Heart right ventricle (tissue), 16 donors: ENCODE results near the gene CORIN. TPM values are rescaled to one million over a fixed set of nuclear protein-coding genes. Genes with fewer than 3 reads are reported as not detected.

Experiments
- ATAC-seq, 8 donors: fragments of 200-7000 bp; cut with Tn5 transposase; one replicate each; pipeline ENCODE4 v1.9.1; 2020; ENCODE audit warnings: mild to moderate bottlenecking in 8 of 8, moderate library complexity in 8 of 8, moderate number of reproducible peaks in 1 of 8
- DNase-seq, 2 donors: peaks; one replicate each; pipeline ENCODE4 v3.0.0-alpha.2; 2020
- H3K27ac ChIP-seq, 10 donors: fragments of 200-600 bp; sonication (generic) in 2 of 10; one replicate each; pipeline versions ENCODE4 v1.5.0 to v1.8.0; 2020 to 2022; ENCODE audit warnings: mild to moderate bottlenecking in 3 of 10
- H3K27me3 ChIP-seq, 7 donors: fragments of 200-600 bp; one replicate each; pipeline ENCODE4 v1.8.0; 2021 to 2022; ENCODE audit warnings: mild to moderate bottlenecking in 2 of 7
- H3K36me3 ChIP-seq, 9 donors: fragments of 200-600 bp; sonication (generic) in 1 of 9; one replicate each; pipeline versions ENCODE4 v1.5.0 to v1.8.0; 2020 to 2022; ENCODE audit warnings: mild to moderate bottlenecking in 2 of 9
- H3K4me1 ChIP-seq, 9 donors: fragments of 200-600 bp; sonication (generic) in 1 of 9; one replicate each; pipeline versions ENCODE4 v1.5.0 to v1.8.0; 2020 to 2022; ENCODE audit warnings: mild to moderate bottlenecking in 4 of 9
- H3K4me3 ChIP-seq, 10 donors: fragments of 200-600 bp; sonication (generic) in 2 of 10; one replicate each; pipeline versions ENCODE4 v1.5.0 to v1.8.0; 2020 to 2022; ENCODE audit warnings: mild to moderate bottlenecking in 7 of 10, moderate library complexity in 2 of 10
- H3K9me3 ChIP-seq, 11 donors: fragments of 200-600 bp in 10 of 11; sonication (generic) in 2 of 11; one replicate each; pipeline versions ENCODE4 v1.5.0 to v1.8.0; 2013 to 2022; ENCODE audit warnings: mild to moderate bottlenecking in 2 of 11, control low read depth in 1 of 11, moderate library complexity in 1 of 11
- WGBS, 2 donors: extraction: QIAGEN DNeasy Blood & Tissue Kit; methylation state at CpG; one replicate each; pipeline ENCODE4 v1.1.7; 2013; ENCODE audit warnings: inconsistent platforms in 1 of 2; 5-methylcytosine and 5-hydroxymethylcytosine counted together
- intact Hi-C, 10 donors: fragments of 100-400 bp; cut with DNase I; formaldehyde crosslinking; loops; one replicate each; pipeline versions ENCODE4 v1.11.1 to v1.14.2; 2022
- long read RNA-seq, 3 donors: library from polyadenylated mRNA; unstranded; transcript quantifications; one replicate each; pipeline ENCODE4 v2.0.0, GENCODE V29; 2020 to 2021
- polyA plus RNA-seq, 2 donors: library from polyadenylated mRNA; stranded (reverse); fragments of 200-250 nt; gene quantifications; one replicate each; pipeline ENCODE4 v1.2.3, GENCODE V29; 2013
- total RNA-seq, 10 donors: library from RNA; stranded (reverse); fragmentation: NEBNext Ultra II Directional in 3 of 10; extraction: Animal tissue kit (Norgen Biotek cat#: 25700) in 3 of 10; gene quantifications; one replicate each; pipeline versions ENCODE4 v1.2.1 to v1.2.4, GENCODE V29; 2021 to 2023
- TF ChIP-seq, protein P1 (sequence below), 9 donors: fragments of 200-600 bp; sonication (generic) in 2 of 9; IDR thresholded peaks; one replicate each; pipeline versions ENCODE4 v1.5.0 to v1.8.0; 2021 to 2022; ENCODE audit warnings: antibody characterized with exemption in 9 of 9, mild to moderate bottlenecking in 5 of 9, moderate library complexity in 1 of 9
- donor health status: Arrhythmogenic right ventricular cardiomyopathy.
- donor health status: ischemic (EF 13 %, LVEDD 7.1; RV severe dilation, severe dysfunction).
- donor health status: healthy with polysubstance abuse.
- donor health status: DM: no; HTN: yes; CAD: no.
- donor health status: DM: no; HTN: no; CAD: no.
- donor health status: ischemic (EF 25% LVEDD 6.9; RV normal size, moderate dysfunction).
- donor health status: ischemic (EF 25% LVEDD 5.7; RV mildly dilated, moderate dysfunction).
- donor health status: healthy.
- donor health status: DM: yes; HTN: yes; CAD: no.
- donor health status: Ischemic cardiomyopathy.
- donor health status: ischemic (EF 35%, LVEDD 5.7; RV mildly dilated, moderate dysfunction).
- donor health status: nonischemic (EF 11% LVEDD 7.7; RV severe dilation, severe dysfunction).
- donor health status: DM: yes; HTN: yes; CAD: no.
- donor health status: PGD.
- donor health status: ischemic (EF 29% LVEDD 5.4; RV normal size, mild dysfunction).
- donor health status: nonischemic (EF 23%, LVEDD 6.1; RV moderate dilation, normal function).

The CORIN gene, protein sequence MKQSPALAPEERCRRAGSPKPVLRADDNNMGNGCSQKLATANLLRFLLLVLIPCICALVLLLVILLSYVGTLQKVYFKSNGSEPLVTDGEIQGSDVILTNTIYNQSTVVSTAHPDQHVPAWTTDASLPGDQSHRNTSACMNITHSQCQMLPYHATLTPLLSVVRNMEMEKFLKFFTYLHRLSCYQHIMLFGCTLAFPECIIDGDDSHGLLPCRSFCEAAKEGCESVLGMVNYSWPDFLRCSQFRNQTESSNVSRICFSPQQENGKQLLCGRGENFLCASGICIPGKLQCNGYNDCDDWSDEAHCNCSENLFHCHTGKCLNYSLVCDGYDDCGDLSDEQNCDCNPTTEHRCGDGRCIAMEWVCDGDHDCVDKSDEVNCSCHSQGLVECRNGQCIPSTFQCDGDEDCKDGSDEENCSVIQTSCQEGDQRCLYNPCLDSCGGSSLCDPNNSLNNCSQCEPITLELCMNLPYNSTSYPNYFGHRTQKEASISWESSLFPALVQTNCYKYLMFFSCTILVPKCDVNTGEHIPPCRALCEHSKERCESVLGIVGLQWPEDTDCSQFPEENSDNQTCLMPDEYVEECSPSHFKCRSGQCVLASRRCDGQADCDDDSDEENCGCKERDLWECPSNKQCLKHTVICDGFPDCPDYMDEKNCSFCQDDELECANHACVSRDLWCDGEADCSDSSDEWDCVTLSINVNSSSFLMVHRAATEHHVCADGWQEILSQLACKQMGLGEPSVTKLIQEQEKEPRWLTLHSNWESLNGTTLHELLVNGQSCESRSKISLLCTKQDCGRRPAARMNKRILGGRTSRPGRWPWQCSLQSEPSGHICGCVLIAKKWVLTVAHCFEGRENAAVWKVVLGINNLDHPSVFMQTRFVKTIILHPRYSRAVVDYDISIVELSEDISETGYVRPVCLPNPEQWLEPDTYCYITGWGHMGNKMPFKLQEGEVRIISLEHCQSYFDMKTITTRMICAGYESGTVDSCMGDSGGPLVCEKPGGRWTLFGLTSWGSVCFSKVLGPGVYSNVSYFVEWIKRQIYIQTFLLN
- total RNA-seq (100 to 1,000 TPM in 2 of 10 donors, 10 to 100 TPM in 8; 13.0 to 159 (median 76.9) TPM), polyA plus RNA-seq (10 to 100 TPM in 1 of 2 donors, 1 to 10 TPM in 1; 8.4 to 69.9 TPM)
- long read RNA-seq, donor 1, full-length matches to known transcripts: 20 of 96 reads
- long read RNA-seq, donor 1, partial matches to known transcripts: 43 of 96 reads
- long read RNA-seq, donor 1, other reads (novel, unspliced or antisense): 33 of 96 reads
- long read RNA-seq, donor 2, full-length matches to known transcripts: 23 of 111 reads
- long read RNA-seq, donor 2, partial matches to known transcripts: 53 of 111 reads
- long read RNA-seq, donor 2, other reads (novel, unspliced or antisense): 35 of 111 reads
- long read RNA-seq, donor 3, full-length matches to known transcripts: 26 of 157 reads
- long read RNA-seq, donor 3, partial matches to known transcripts: 88 of 157 reads
- long read RNA-seq, donor 3, other reads (novel, unspliced or antisense): 43 of 157 reads

DNA sequence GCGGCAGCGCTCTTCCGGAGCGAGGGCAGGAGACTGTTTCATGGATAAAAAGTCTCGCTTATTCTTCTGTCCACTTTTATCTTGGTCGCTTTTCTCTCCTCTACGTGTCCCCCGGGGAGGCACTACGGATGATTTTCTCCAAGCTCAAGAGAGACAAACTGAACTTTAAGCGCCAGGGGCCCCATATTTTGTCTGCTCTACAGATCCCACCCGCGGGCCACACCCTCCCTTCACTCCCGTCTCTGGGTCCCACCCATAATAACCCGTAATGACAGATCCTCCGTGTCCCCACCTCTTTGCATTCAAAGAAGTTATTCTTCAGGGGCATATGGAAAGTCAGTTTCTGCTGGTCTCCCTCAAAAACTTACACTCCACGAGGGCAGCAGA lies at the start of gene CORIN:
Gene CORIN (minus strand): TSS at position 160 of the 387 bp plus-strand sequence. CDS start 118 bp downstream, at position 42.
- TF ChIP-seq, protein P1, sequence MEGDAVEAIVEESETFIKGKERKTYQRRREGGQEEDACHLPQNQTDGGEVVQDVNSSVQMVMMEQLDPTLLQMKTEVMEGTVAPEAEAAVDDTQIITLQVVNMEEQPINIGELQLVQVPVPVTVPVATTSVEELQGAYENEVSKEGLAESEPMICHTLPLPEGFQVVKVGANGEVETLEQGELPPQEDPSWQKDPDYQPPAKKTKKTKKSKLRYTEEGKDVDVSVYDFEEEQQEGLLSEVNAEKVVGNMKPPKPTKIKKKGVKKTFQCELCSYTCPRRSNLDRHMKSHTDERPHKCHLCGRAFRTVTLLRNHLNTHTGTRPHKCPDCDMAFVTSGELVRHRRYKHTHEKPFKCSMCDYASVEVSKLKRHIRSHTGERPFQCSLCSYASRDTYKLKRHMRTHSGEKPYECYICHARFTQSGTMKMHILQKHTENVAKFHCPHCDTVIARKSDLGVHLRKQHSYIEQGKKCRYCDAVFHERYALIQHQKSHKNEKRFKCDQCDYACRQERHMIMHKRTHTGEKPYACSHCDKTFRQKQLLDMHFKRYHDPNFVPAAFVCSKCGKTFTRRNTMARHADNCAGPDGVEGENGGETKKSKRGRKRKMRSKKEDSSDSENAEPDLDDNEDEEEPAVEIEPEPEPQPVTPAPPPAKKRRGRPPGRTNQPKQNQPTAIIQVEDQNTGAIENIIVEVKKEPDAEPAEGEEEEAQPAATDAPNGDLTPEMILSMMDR (IDR thresholded peaks at IDR 0.05): no peak
- intact Hi-C loops: loop anchor here in 9 of 10 donors (2.0 to 10.0 kb wide), 5 partner anchors 131 to 151 kb away; no protein-coding TSS in a partner anchor
- H3K4me3 ChIP-seq: peak within 1 kb of the TSS; percentile 32 to 77 (median 62)
- H3K36me3 ChIP-seq: peaks cover 0 to 11% (median 0%) of the 10 kb centered on the region in 9 donors
- 1 to 5% methylated on average over 16 of the region's 16 CpGs for WGBS, 2 donors
- ATAC-seq (peak in 4 of 8 donors; percentile 7 to 46 (median 12)), DNase-seq (no peak)
- H3K27me3 ChIP-seq: peaks cover 0 to 28% (median 0%) of the 10 kb centered on the region in 7 donors
- H3K27ac ChIP-seq: peak within 1 kb of the TSS; percentile 6 to 86 (median 65)
- H3K4me1 ChIP-seq: peaks cover 2 to 44% (median 31%) of the 10 kb centered on the region in 9 donors
- peaks cover 0 to 5% (median 3%) of the 10 kb centered on the region in 11 donors for H3K9me3 ChIP-seq

- no peaks in the 10 kb centered on the region for H3K4me1 ChIP-seq
- 89 to 90% methylated on average over 3 of the region's 3 CpGs for WGBS, 2 donors
- H3K36me3 ChIP-seq: peaks cover 0 to 100% (median 33%) of the 10 kb centered on the region in 9 donors
- TF ChIP-seq, protein P1 (IDR thresholded peaks at IDR 0.05): no peak
- no peak overlapping the region for H3K4me3 ChIP-seq
- intact Hi-C loops: no loop called here
- H3K9me3 ChIP-seq: no peaks in the 10 kb centered on the region
- DNase-seq (no peak), ATAC-seq (no peak)
- H3K27me3 ChIP-seq: no peaks in the 10 kb centered on the region
- H3K27ac ChIP-seq: no peak overlapping the region
Observed at GRCh38 chr4:47882228-47882627, 44.4 kb upstream of the CORIN start.

- no peaks in the 10 kb centered on the region for H3K4me1 ChIP-seq
- no peak overlapping the region for H3K27ac ChIP-seq
- DNase-seq: no peak
- TF ChIP-seq, protein P1 (IDR thresholded peaks at IDR 0.05): no peak
- intact Hi-C loops: no loop called here
- peaks cover 0 to 100% (median 46%) of the 10 kb centered on the region in 9 donors for H3K36me3 ChIP-seq
- no peaks in the 10 kb centered on the region for H3K27me3 ChIP-seq
- peaks cover 0 to under 1% (median 0%) of the 10 kb centered on the region in 11 donors for H3K9me3 ChIP-seq
- H3K4me3 ChIP-seq: no peak overlapping the region
- no peak for ATAC-seq
Observed at GRCh38 chr4:47879458-47879857, 41.6 kb upstream of the CORIN start.
